Right atrium auricular region (tissue), 2 donors: ENCODE data around the gene SLC25A45. TPM values are rescaled to one million over a fixed set of nuclear protein-coding genes. Genes with fewer than 3 reads are reported as not detected.

Experiments used
- DNase-seq: peaks from one replicate; pipeline ENCODE4 v3.0.0-alpha.2; 2019; ENCODE audit warnings: low spot score
- H3K27ac ChIP-seq, 2 donors: fragments of 200-600 bp; sonication (generic); 1 replicate in 1 of 2; 2 replicates in 1 of 2; pipeline ENCODE4 v1.5.1; 2016 to 2019
- H3K27me3 ChIP-seq, 2 donors: fragments of 200-600 bp; sonication (generic); one replicate each; pipeline versions ENCODE4 v1.5.1 to v1.6.0; 2017 to 2019
- H3K36me3 ChIP-seq: fragments of 200-600 bp; sonication (generic); one replicate; pipeline ENCODE4 v1.5.1; 2016
- H3K4me1 ChIP-seq, 2 donors: fragments of 200-600 bp; sonication (generic); one replicate each; pipeline versions ENCODE4 v1.5.1 to v1.6.0; 2017 to 2019
- H3K4me3 ChIP-seq, 2 donors: fragments of 200-600 bp; sonication (generic); 1 replicate in 1 of 2; 2 replicates in 1 of 2; pipeline ENCODE4 v1.5.1; 2017 to 2019; ENCODE audit warnings: mild to moderate bottlenecking in 1 of 2, moderate library complexity in 1 of 2
- H3K9me3 ChIP-seq, 2 donors: fragments of 200-600 bp; sonication (generic); one replicate each; pipeline ENCODE4 v1.5.1; 2019
- total RNA-seq, 2 donors: library from RNA; depleted of rRNA; stranded (reverse); fragments of >200 nt; gene quantifications; one replicate each; pipeline ENCODE4 v1.1.0, GENCODE V29; 2016
- TF ChIP-seq, protein P1 (sequence below), 2 donors: fragments of 200-600 bp; sonication (generic); IDR thresholded peaks; one replicate each; pipeline ENCODE4 v1.5.1; 2019; ENCODE audit warnings: antibody characterized with exemption in 2 of 2

The SLC25A45 gene
- total RNA-seq, 2 donors from 2014 or later = 2.6 to 3.3 TPM

DNA sequence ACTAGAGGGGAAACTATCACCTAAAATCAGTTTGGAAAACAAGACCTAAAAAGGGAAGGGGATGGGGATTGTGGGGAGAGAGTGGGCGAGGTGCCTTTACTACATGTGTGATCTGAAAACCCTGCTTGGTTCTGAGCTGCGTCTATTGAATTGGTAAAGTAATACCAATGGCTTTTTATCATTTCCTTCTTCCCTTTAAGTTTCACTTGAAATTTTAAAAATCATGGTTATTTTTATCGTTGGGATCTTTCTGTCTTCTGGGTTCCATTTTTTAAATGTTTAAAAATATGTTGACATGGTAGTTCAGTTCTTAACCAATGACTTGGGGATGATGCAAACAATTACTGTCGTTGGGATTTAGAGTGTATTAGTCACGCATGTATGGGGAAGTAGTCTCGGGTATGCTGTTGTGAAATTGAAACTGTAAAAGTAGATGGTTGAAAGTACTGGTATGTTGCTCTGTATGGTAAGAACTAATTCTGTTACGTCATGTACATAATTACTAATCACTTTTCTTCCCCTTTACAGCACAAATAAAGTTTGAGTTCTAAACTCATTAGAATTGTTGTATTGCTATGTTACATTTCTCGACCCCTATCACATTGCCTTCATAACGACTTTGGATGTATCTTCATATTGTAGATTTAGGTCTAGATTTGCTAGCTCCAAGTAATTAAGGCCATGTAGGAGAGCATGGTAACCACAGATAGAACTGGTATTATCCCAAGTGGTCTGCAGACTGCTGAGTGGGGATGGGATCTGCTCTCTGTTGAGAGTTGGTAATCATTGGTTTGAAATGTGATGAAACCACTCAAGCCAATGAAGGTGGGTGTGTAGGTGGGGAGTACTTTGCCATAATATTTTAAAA is 43.8 kb upstream of the SLC25A45 start:
- Histone ChIP-seq H3K4me1 (peaks cover 0 to 49% of the 10 kb centered on the region in 2 donors), H3K36me3 (peaks cover 64% of the 10 kb centered on the region), H3K9me3 (no peaks in the 10 kb centered on the region), H3K27me3 (no peaks in the 10 kb centered on the region), H3K4me3 (peak overlapping the region; percentile 79 to 95), H3K27ac (peak overlapping the region; percentile 99)
- peak; percentile 34 for DNase-seq
- TF ChIP-seq, protein P1, sequence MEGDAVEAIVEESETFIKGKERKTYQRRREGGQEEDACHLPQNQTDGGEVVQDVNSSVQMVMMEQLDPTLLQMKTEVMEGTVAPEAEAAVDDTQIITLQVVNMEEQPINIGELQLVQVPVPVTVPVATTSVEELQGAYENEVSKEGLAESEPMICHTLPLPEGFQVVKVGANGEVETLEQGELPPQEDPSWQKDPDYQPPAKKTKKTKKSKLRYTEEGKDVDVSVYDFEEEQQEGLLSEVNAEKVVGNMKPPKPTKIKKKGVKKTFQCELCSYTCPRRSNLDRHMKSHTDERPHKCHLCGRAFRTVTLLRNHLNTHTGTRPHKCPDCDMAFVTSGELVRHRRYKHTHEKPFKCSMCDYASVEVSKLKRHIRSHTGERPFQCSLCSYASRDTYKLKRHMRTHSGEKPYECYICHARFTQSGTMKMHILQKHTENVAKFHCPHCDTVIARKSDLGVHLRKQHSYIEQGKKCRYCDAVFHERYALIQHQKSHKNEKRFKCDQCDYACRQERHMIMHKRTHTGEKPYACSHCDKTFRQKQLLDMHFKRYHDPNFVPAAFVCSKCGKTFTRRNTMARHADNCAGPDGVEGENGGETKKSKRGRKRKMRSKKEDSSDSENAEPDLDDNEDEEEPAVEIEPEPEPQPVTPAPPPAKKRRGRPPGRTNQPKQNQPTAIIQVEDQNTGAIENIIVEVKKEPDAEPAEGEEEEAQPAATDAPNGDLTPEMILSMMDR (IDR thresholded peaks at IDR 0.05) = no peak

DNA sequence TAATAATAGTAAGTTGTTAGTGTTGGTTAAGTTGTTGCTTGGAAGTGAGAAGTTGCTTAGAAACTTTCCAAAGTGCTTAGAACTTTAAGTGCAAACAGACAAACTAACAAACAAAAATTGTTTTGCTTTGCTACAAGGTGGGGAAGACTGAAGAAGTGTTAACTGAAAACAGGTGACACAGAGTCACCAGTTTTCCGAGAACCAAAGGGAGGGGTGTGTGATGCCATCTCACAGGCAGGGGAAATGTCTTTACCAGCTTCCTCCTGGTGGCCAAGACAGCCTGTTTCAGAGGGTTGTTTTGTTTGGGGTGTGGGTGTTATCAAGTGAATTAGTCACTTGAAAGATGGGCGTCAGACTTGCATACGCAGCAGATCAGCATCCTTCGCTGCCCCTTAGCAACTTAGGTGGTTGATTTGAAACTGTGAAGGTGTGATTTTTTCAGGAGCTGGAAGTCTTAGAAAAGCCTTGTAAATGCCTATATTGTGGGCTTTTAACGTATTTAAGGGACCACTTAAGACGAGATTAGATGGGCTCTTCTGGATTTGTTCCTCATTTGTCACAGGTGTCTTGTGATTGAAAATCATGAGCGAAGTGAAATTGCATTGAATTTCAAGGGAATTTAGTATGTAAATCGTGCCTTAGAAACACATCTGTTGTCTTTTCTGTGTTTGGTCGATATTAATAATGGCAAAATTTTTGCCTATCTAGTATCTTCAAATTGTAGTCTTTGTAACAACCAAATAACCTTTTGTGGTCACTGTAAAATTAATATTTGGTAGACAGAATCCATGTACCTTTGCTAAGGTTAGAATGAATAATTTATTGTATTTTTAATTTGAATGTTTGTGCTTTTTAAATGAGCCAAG is 42.9 kb upstream of the SLC25A45 start:
- H3K4me3 ChIP-seq = peak overlapping the region; percentile 79 to 95
- H3K9me3 ChIP-seq = no peaks in the 10 kb centered on the region
- TF ChIP-seq, protein P1 (IDR thresholded peaks at IDR 0.05) = no peak
- H3K27me3 ChIP-seq = no peaks in the 10 kb centered on the region
- peak; percentile 59 for DNase-seq
- H3K27ac ChIP-seq = peak overlapping the region; percentile 99
- H3K4me1 ChIP-seq = peaks cover 0 to 48% of the 10 kb centered on the region in 2 donors
- peaks cover 58% of the 10 kb centered on the region for H3K36me3 ChIP-seq

DNA sequence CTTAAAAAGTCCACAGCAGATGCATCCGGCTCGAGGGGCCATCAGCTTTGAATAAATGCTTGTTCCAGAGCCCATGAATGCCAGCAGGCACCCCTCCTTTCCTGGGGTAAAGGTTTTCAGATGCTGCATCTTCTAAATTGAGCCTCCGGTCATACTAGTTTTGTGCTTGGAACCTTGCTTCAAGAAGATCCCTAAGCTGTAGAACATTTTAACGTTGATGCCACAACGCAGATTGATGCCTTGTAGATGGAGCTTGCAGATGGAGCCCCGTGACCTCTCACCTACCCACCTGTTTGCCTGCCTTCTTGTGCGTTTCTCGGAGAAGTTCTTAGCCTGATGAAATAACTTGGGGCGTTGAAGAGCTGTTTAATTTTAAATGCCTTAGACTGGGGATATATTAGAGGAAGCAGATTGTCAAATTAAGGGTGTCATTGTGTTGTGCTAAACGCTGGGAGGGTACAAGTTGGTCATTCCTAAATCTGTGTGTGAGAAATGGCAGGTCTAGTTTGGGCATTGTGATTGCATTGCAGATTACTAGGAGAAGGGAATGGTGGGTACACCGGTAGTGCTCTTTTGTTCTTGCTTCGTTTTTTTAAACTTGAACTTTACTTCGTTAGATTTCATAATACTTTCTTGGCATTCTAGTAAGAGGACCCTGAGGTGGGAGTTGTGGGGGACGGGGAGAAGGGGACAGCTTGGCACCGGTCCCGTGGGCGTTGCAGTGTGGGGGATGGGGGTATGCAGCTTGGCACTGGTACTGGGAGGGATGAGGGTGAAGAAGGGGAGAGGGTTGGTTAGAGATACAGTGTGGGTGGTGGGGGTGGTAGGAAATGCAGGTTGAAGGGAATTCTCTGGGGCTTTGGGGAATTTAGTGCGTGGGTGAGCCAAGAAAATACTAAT is 42.0 kb upstream of the SLC25A45 start:
- Histone ChIP-seq H3K36me3 (peaks cover 55% of the 10 kb centered on the region), H3K4me3 (peak overlapping the region; percentile 79 to 95), H3K4me1 (peaks cover 0 to 48% of the 10 kb centered on the region in 2 donors), H3K27ac (peak overlapping the region; percentile 99), H3K9me3 (no peaks in the 10 kb centered on the region), H3K27me3 (no peaks in the 10 kb centered on the region)
- DNase-seq = peak; percentile 58
- TF ChIP-seq, protein P1 (IDR thresholded peaks at IDR 0.05) = no peak

DNA sequence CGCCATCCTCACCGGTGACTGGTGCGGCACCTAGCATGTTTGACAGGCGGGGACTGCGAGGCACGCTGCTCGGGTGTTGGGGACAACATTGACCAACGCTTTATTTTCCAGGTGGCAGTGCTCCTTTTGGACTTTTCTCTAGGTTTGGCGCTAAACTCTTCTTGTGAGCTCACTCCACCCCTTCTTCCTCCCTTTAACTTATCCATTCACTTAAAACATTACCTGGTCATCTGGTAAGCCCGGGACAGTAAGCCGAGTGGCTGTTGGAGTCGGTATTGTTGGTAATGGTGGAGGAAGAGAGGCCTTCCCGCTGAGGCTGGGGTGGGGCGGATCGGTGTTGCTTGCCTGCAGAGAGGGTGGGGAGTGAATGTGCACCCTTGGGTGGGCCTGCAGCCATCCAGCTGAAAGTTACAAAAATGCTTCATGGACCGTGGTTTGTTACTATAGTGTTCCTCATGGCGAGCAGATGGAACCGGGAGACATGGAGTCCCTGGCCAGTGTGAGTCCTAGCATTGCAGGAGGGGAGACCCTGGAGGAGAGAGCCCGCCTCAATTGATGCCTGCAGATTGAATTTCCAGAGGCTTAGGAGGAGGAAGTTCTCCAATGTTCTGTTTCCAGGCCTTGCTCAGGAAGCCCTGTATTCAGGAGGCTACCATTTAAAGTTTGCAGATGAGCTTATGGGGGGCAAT is 41.2 kb upstream of the SLC25A45 start:
- Histone ChIP-seq H3K9me3 (no peaks in the 10 kb centered on the region), H3K36me3 (peaks cover 55% of the 10 kb centered on the region), H3K4me3 (peak overlapping the region; percentile 79 to 95), H3K27ac (peak overlapping the region; percentile 99), H3K4me1 (peaks cover 0 to 50% of the 10 kb centered on the region in 2 donors), H3K27me3 (no peaks in the 10 kb centered on the region)
- DNase-seq = no peak
- TF ChIP-seq, protein P1 (IDR thresholded peaks at IDR 0.05) = no peak
